ENCODE data around the gene PARP8.
"Not testable (repeated sequence)": the region's sequence is repeated elsewhere in the genome, so short reads cannot be mapped to it uniquely, and the experiment has no call there.

Gene PARP8

GRCh38 chr5:50791813-50792212 is 125.4 kb downstream of the PARP8 start:
- DNase-seq, result no peak

- no peak for DNase-seq
Observed at GRCh38 chr5:50792843-50793242, 126.4 kb downstream of the PARP8 start.

GRCh38 chr5:50794812-50795211 is 128.4 kb downstream of the PARP8 start:
- no peak for DNase-seq

DNA sequence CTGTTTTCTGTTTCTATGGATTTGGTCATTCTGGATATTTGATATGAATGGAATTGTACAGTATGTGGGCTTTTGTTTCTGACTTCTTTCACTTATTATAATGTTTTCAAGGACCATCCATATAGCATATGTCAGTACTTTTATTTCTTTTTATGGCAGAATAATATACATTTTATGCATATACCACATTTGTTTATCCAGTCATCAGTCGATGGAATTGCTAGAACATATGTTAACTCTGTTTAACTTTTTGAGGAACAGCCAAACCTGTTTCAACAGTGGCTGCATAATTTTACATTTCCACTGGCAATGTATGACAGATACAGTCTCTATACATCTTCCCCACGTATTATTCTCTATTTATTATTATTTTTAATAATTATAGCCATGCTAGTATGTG is 131.6 kb downstream of the PARP8 start:
- DNase-seq, result no peak

- DNase-seq, result no peak
Observed at GRCh38 chr5:50799596-50799995, 133.2 kb downstream of the PARP8 start.

- no peak for DNase-seq
Observed at GRCh38 chr5:50800410-50800809, 134.0 kb downstream of the PARP8 start.

GRCh38 chr5:50807661-50808060 is 141.2 kb downstream of the PARP8 start:
- no peak for DNase-seq

DNA sequence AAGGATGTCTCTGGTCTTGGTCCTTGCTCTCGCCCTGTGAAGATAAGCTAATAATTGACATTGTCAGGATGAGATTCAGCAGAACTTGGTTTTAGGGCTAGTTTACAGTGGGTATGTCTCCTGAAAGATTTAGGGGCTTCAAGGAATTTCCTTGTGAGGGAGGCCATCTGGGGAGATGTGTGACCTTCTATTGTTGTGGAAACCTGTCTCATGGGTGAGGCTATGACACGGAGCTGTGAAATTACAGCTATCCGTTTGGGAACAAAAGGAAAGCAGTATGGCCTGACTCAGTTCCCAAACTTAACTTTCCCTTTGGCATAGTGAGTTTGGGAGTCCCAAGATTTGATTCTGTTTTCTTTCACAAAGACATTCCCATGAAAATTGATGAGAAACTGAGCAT is 142.0 kb downstream of the PARP8 start:
- DNase-seq, result no peak

DNA sequence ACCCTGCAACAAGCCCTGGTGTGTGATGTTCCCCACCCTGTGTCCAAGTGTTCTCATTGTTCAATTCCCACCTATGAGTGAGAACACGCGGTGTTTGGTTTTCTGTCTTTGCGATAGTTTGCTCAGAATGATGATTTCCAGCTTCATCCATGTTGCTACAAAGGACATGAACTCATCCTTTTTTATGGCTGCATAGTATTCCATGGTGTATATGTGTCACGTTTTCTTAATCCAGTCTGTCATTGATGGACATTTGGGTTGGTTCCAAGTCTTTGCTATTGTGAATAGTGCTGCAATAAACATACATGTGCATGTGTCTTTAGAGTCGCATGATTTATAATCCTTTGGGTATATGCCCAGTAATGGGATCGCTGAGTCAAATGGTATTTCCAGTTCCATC is 145.3 kb downstream of the PARP8 start:
- DNase-seq, result not testable (repeated sequence)

- DNase-seq, result no peak
Observed at GRCh38 chr5:50813691-50814090, 147.3 kb downstream of the PARP8 start.

DNA sequence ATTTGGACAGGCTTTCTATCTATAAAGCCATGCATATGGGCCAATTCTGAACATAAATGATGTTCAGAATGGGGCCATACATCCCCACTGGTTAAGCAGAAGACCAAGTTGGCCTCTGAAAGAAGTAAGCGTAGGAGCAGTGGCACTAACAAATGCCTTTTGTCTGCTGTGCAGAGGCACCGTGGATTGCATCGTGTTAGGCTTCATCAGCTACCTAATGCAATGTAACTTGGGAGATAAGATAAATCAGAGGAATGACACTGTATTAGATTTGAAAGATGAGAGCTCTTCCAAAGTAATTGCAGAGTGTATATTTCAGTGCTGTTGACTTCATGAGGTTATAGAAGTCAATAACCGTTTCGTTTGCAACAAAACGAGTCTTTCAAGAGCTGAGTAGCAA is 148.1 kb downstream of the PARP8 start:
- no peak for DNase-seq

DNA sequence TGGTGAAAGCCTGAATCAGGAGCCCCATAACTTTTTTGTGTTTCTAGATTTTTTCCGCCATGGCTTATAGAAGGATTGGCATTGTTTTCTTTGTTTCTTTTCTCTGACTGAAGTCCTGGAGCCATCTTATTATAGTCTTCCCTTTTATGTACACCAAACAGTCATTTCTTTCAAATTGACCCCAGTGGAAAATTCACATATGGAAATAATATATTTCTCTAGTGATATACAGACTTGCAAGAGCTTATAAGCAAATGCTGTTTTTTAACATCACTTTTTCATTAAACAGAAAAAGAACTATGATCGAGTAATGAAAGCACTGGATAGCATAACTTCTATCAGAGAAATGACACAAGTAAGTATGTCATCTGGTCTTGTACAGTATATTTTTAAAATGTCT is 155.6 kb downstream of the PARP8 start:
- no peak for DNase-seq

DNA sequence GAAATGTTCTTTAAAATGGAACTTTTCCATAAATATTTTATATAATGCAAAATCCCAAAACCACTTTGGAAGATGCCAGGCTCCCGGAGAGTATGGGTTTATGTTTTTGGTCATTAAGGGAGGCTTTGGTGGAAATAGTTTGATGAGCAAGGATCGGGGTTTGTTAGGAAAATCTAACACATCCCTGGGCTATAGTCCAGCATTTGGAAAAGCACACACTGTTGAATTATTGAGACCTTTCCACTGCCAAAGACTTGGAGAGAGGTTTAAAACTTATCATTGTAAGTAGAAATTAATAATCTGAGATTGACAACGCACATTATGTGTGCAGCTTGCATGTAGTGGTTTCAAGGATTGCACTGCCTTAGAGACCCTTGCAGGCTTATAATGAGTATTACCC is 156.3 kb downstream of the PARP8 start:
- no peak for DNase-seq

- DNase-seq, result no peak
Observed at GRCh38 chr5:50823568-50823967, 157.1 kb downstream of the PARP8 start.

- DNase-seq, result no peak
Observed at GRCh38 chr5:50824109-50824508, 157.7 kb downstream of the PARP8 start.

GRCh38 chr5:50827516-50828247 is 161.2 kb downstream of the PARP8 start:
- DNase-seq, result no peak

- DNase-seq, result no peak
Observed at GRCh38 chr5:50829023-50829422, 162.6 kb downstream of the PARP8 start.

DNA sequence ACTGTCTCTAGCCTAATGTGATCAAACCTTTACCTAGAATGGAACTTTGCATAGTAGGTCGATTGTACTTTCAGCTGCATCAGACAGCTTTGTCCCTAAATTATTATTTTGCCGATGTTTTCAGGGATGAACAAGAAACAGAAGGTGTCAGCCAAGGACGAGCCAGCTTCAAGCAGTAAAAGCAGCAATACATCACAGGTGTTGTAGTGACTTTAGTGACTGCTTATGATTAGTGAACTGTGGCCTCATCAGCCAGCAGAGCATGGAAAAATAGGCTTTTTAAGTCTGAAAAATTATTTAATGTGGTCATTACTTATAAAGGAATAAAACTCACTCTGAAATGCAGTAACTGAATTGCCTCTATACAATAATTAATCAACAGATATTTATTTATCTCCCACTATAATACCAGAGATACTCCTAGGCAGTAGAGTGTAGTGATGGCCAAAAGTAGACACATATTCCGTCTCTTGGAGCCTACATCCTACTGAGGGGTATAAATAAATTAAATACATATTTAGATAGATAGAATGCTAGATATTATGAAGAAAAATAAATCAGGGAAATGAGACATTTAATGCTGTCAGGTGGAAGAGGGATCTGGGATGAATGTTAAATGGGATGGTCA is 166.3 kb downstream of the PARP8 start:
- no peak for DNase-seq

- no peak for DNase-seq
Observed at GRCh38 chr5:50836356-50836755, 169.9 kb downstream of the PARP8 start.

- no peak for DNase-seq
Observed at GRCh38 chr5:50839472-50839871, 173.0 kb downstream of the PARP8 start.

DNA sequence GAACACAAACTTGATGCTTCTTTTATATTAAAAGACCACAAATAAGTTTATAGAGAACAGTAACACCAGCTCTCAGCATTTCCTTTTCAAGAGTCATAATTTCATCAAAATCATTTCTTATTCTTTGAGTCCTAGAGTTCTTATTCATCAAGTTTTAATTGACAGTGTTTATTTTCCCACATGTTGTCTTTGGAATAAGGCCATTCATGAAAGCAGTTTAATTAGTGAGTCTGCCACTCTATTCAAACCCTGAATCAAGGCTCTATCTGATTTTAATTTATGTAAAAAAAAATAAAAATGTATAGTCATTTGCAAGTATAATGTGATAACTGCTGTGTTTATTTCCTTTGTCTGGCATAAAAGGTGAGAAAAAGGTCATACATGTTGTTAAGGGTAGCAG is 176.7 kb downstream of the PARP8 start:
- DNase-seq, result no peak

- no peak for DNase-seq
Observed at GRCh38 chr5:50846261-50846660, 179.8 kb downstream of the PARP8 start.

DNA sequence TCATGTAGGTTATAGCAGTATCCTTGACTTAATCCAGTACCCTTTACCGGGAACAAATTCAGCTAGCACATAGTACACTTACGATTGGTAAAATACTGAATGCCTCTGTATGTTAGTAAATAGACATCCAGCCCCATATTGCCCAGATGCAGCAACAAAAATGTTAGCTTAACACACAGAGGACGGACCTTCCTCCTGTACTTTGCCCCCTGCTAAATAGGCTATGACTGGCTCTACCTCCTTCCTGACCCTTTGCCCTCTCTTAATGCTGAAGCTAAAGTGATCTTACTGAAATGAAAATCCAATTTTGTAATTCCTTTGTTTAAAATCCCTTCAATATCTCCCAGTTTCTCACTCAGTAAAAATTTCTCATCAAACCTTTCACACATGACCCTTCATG is 183.1 kb downstream of the PARP8 start:
- no peak for DNase-seq

DNA sequence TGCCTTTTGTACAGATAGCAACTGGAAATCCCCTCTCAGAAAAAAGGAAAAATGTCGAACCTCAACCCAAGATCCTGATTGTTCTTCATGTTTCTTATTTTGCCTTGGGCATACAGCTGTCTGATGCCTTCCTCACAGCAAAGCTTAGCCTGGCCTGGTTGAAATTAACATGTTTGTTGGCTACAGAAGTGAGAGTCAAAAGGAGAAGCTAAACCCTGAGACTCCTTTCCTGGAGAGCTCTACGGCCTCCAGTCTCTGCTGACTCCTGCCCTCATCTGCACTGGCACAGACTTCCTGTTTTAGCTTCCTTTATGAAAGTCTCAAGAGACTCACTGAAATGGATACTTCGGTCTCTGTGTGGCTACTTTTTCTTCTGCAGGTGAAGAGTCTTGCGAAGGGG is 186.7 kb downstream of the PARP8 start:
- no peak for DNase-seq

DNA sequence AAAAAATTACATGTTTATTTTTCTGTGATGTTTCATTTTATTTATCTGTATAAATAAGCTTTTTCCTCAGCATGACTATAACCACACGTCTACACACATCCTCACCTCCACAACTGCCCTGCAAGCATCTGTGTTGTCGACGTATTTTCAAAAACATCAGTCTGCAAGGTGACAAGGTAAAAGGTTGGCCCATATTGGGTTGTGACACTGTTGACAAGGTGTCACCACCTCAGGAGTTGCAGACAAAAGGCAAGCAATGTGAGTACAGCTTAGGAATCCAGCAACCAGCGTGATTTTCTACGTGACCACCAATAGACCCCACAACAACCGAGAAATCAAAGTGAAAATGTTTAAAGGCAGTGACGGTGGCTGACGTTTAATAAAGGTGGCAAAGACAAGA is 187.6 kb downstream of the PARP8 start:
- DNase-seq, result no peak

Measured in NCI-H2029 treated with DMSO at 0.1 percent for 48 hours (cell line).